ENCODE data around the gene FAM163B. TPM values are rescaled to one million over a fixed set of nuclear protein-coding genes. Genes with fewer than 3 reads are reported as not detected.
"Not testable (repeated sequence)": the region's sequence is repeated elsewhere in the genome, so short reads cannot be mapped to it uniquely, and the experiment has no call there.

Gene FAM163B
- polyA plus RNA-seq, 1 donor, result 0.09 TPM

DNA sequence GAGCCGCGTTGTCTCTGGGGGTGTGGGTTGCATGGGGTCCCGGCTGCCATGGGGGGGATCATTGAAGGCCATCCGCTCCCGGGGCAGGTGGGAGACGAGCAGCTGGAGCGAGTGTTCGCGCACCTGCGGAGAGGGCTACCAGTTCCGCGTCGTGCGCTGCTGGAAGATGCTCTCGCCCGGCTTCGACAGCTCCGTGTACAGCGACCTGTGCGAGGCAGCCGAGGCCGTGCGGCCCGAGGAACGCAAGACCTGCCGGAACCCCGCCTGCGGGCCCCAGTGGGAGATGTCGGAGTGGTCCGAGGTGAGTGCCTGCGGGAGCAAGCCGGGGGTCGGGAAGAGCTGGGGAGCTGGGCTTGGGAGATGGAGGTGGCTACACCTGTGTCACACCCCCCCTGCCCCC lies 41.0 kb downstream of the FAM163B start:
- Histone ChIP-seq H3K9me3 (ENCODE audit: control insufficient read depth, low read depth, low read length) (no peaks in the 10 kb centered on the region), H3K27me3 (ENCODE audit: control insufficient read depth, insufficient read depth, low read length) (peaks cover 12% of the 10 kb centered on the region), H3K4me1 (ENCODE audit: control insufficient read depth, insufficient read depth, low read length) (peaks cover 4% of the 10 kb centered on the region), H3K27ac (ENCODE audit: low read length) (no peak overlapping the region), H3K36me3 (ENCODE audit: control insufficient read depth, insufficient read depth, low read length) (no peaks in the 10 kb centered on the region), H3K4me3 (ENCODE audit: low read length) (no peak overlapping the region)
- DNase-seq, result no peak
- no CpG with 5 or more reads among the region's 33 CpGs for WGBS (ENCODE audit: insufficient coverage, low lambda C conversion rate)

DNA sequence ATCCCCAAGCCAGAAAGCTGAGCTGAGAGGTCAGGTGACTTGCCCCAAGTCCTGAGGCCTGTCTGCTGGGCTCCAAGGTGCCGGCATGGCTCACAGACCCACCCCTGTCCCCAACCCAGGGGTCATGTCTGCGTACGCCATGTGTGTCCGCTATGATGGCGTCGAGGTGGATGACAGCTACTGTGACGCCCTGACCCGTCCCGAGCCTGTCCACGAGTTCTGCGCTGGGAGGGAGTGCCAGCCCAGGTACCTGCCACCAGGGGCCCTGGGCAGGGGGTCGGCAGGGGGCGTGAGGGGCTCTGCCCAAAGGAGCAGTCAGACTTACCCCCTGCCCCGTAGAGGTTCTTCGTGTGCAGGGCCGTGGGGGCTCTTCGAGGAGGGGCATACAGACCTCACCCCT lies 42.4 kb downstream of the FAM163B start:
- WGBS (ENCODE audit: insufficient coverage, low lambda C conversion rate), result no CpG with 5 or more reads among the region's 17 CpGs
- H3K27ac ChIP-seq (ENCODE audit: low read length), result no peak overlapping the region

GRCh38 chr9:133566382-133566781 lies 42.8 kb downstream of the FAM163B start:
- H3K4me1 ChIP-seq (ENCODE audit: control insufficient read depth, insufficient read depth, low read length), result peaks cover 7% of the 10 kb centered on the region
- H3K36me3 ChIP-seq (ENCODE audit: control insufficient read depth, insufficient read depth, low read length), result no peaks in the 10 kb centered on the region
- peaks cover 14% of the 10 kb centered on the region for H3K27me3 ChIP-seq (ENCODE audit: control insufficient read depth, insufficient read depth, low read length)
- H3K9me3 ChIP-seq (ENCODE audit: control insufficient read depth, low read depth, low read length), result no peaks in the 10 kb centered on the region
- WGBS (ENCODE audit: insufficient coverage, low lambda C conversion rate), result no CpG with 5 or more reads among the region's 14 CpGs
- DNase-seq, result no peak
- no peak overlapping the region for H3K4me3 ChIP-seq (ENCODE audit: low read length)
- H3K27ac ChIP-seq (ENCODE audit: low read length), result no peak overlapping the region

More for the DNA sequence above, 42.4 kb downstream of the FAM163B start:
- Histone ChIP-seq H3K9me3 (ENCODE audit: control insufficient read depth, low read depth, low read length) (no peaks in the 10 kb centered on the region), H3K4me1 (ENCODE audit: control insufficient read depth, insufficient read depth, low read length) (peaks cover 7% of the 10 kb centered on the region), H3K36me3 (ENCODE audit: control insufficient read depth, insufficient read depth, low read length) (no peaks in the 10 kb centered on the region), H3K27me3 (ENCODE audit: control insufficient read depth, insufficient read depth, low read length) (peaks cover 14% of the 10 kb centered on the region), H3K4me3 (ENCODE audit: low read length) (no peak overlapping the region)
- no peak for DNase-seq

GRCh38 chr9:133564451-133565116 lies 44.6 kb downstream of the FAM163B start:
- peaks cover 12% of the 10 kb centered on the region for H3K27me3 ChIP-seq (ENCODE audit: control insufficient read depth, insufficient read depth, low read length)
- no peaks in the 10 kb centered on the region for H3K9me3 ChIP-seq (ENCODE audit: control insufficient read depth, low read depth, low read length)
- H3K4me1 ChIP-seq (ENCODE audit: control insufficient read depth, insufficient read depth, low read length), result peaks cover 7% of the 10 kb centered on the region
- WGBS (ENCODE audit: insufficient coverage, low lambda C conversion rate), result no CpG with 5 or more reads among the region's 11 CpGs
- no peaks in the 10 kb centered on the region for H3K36me3 ChIP-seq (ENCODE audit: control insufficient read depth, insufficient read depth, low read length)
- H3K4me3 ChIP-seq (ENCODE audit: low read length), result no peak overlapping the region
- DNase-seq, result no peak
- no peak overlapping the region for H3K27ac ChIP-seq (ENCODE audit: low read length)

DNA sequence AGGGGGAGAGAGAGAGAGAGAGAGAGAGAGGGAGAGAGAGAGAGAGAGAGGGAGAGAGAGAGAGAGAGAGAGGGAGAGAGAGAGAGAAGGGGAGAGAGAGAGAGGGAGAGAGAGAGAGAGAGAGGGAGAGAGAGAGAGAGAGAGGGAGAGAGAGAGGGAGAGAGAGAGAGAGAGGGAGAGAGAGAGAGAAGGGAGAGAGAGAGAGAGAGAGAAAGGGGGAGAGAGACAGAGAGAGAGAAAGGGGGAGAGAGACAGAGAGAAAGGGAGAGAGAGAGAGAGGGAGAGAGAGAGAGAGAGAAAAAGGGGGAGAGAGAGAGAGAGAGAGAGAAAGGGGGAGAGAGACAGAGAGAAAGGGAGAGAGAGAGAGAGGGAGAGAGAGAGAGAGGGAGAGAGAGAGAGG lies 45.4 kb downstream of the FAM163B start:
- H3K9me3 ChIP-seq (ENCODE audit: control insufficient read depth, low read depth, low read length); H3K36me3 ChIP-seq (ENCODE audit: control insufficient read depth, insufficient read depth, low read length); DNase-seq; H3K4me3 ChIP-seq (ENCODE audit: low read length); H3K4me1 ChIP-seq (ENCODE audit: control insufficient read depth, insufficient read depth, low read length); H3K27ac ChIP-seq (ENCODE audit: low read length): not testable (repeated sequence)
- peaks cover 12% of the 10 kb centered on the region for H3K27me3 ChIP-seq (ENCODE audit: control insufficient read depth, insufficient read depth, low read length)

DNA sequence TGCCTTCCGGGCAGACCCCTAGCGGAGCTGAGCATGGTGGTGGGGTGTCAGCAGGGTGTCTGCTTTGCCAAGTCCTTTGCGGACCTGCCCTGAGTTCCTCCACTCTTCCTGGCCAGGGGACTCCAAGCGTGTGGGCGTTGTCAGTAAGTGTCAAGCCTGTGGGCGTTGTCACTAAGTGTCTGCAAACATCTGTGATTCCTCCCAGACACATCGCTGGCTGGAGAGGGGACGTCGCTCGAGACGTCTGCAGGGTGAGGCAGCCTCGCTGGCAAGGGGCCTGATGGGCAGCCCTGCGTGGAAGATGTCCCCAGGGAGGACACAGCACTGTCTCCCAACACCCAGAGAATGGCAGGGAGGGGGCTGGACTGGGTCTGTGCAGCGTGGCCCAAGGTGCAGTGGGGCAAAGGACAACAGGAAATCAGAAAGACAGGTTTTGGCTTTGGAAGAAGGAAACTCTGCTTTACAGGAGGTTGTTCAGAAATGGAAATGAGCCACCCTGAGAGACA lies 45.8 kb downstream of the FAM163B start:
- H3K4me1 ChIP-seq (ENCODE audit: control insufficient read depth, insufficient read depth, low read length), result peaks cover 7% of the 10 kb centered on the region
- no peak overlapping the region for H3K4me3 ChIP-seq (ENCODE audit: low read length)
- no peak overlapping the region for H3K27ac ChIP-seq (ENCODE audit: low read length)
- H3K9me3 ChIP-seq (ENCODE audit: control insufficient read depth, low read depth, low read length), result no peaks in the 10 kb centered on the region
- peak in 1 of 2 donors; percentile 66 for DNase-seq
- H3K27me3 ChIP-seq (ENCODE audit: control insufficient read depth, insufficient read depth, low read length), result peaks cover 12% of the 10 kb centered on the region
- H3K36me3 ChIP-seq (ENCODE audit: control insufficient read depth, insufficient read depth, low read length), result no peaks in the 10 kb centered on the region
- WGBS (ENCODE audit: insufficient coverage, low lambda C conversion rate), result no CpG with 5 or more reads among the region's 14 CpGs

- Histone ChIP-seq H3K27ac (ENCODE audit: low read length) (no peak overlapping the region), H3K4me1 (ENCODE audit: control insufficient read depth, insufficient read depth, low read length) (peaks cover 9% of the 10 kb centered on the region)
- WGBS (ENCODE audit: insufficient coverage, low lambda C conversion rate), result no CpG with 5 or more reads among the region's 54 CpGs
Observed at GRCh38 chr9:133562611-133563290, 46.4 kb downstream of the FAM163B start.

GRCh38 chr9:133561976-133562554 lies 47.1 kb downstream of the FAM163B start:
- DNase-seq, result no peak
- WGBS (ENCODE audit: insufficient coverage, low lambda C conversion rate), result no CpG with 5 or more reads among the region's 32 CpGs
- H3K9me3 ChIP-seq (ENCODE audit: control insufficient read depth, low read depth, low read length), result no peaks in the 10 kb centered on the region
- peaks cover 12% of the 10 kb centered on the region for H3K27me3 ChIP-seq (ENCODE audit: control insufficient read depth, insufficient read depth, low read length)
- H3K4me1 ChIP-seq (ENCODE audit: control insufficient read depth, insufficient read depth, low read length), result peaks cover 9% of the 10 kb centered on the region
- no peak overlapping the region for H3K4me3 ChIP-seq (ENCODE audit: low read length)
- H3K27ac ChIP-seq (ENCODE audit: low read length), result no peak overlapping the region
- no peaks in the 10 kb centered on the region for H3K36me3 ChIP-seq (ENCODE audit: control insufficient read depth, insufficient read depth, low read length)

More at GRCh38 chr9:133562611-133563290, 46.4 kb downstream of the FAM163B start:
- DNase-seq, result no peak
- H3K27me3 ChIP-seq (ENCODE audit: control insufficient read depth, insufficient read depth, low read length), result peaks cover 12% of the 10 kb centered on the region
- no peak overlapping the region for H3K4me3 ChIP-seq (ENCODE audit: low read length)
- H3K36me3 ChIP-seq (ENCODE audit: control insufficient read depth, insufficient read depth, low read length), result no peaks in the 10 kb centered on the region
- no peaks in the 10 kb centered on the region for H3K9me3 ChIP-seq (ENCODE audit: control insufficient read depth, low read depth, low read length)

DNA sequence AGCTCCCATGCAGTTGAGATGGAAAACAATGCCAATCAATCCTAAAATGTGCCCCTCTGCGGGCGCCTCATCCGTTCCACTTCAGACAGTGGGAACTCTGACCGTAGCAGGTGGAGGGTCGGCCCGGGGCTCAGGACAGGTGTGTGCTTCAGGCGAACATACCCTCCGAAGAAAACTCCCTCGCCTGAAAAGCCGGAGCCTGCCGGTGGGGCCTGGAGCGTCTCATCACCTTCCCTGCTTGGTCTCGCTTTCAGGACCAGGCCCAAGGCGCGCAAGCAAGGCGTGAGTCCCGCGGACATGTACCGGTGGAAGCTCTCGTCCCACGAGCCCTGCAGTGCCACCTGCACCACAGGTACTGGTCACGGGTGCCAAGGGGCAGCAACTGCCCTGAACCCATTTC lies 48.2 kb downstream of the FAM163B start:
- Histone ChIP-seq H3K27ac (ENCODE audit: low read length) (no peak overlapping the region), H3K27me3 (ENCODE audit: control insufficient read depth, insufficient read depth, low read length) (peaks cover 12% of the 10 kb centered on the region), H3K9me3 (ENCODE audit: control insufficient read depth, low read depth, low read length) (no peaks in the 10 kb centered on the region), H3K36me3 (ENCODE audit: control insufficient read depth, insufficient read depth, low read length) (no peaks in the 10 kb centered on the region), H3K4me1 (ENCODE audit: control insufficient read depth, insufficient read depth, low read length) (peaks cover 9% of the 10 kb centered on the region), H3K4me3 (ENCODE audit: low read length) (no peak overlapping the region)
- WGBS (ENCODE audit: insufficient coverage, low lambda C conversion rate), result no CpG with 5 or more reads among the region's 22 CpGs
- DNase-seq, result no peak

- Histone ChIP-seq H3K27me3 (ENCODE audit: control insufficient read depth, insufficient read depth, low read length) (peaks cover 11% of the 10 kb centered on the region), H3K4me1 (ENCODE audit: control insufficient read depth, insufficient read depth, low read length) (peaks cover 9% of the 10 kb centered on the region), H3K9me3 (ENCODE audit: control insufficient read depth, low read depth, low read length) (no peaks in the 10 kb centered on the region), H3K27ac (ENCODE audit: low read length) (no peak overlapping the region), H3K36me3 (ENCODE audit: control insufficient read depth, insufficient read depth, low read length) (no peaks in the 10 kb centered on the region), H3K4me3 (ENCODE audit: low read length) (no peak overlapping the region)
- WGBS (ENCODE audit: insufficient coverage, low lambda C conversion rate), result no CpG with 5 or more reads among the region's 15 CpGs
- no peak for DNase-seq
Observed at GRCh38 chr9:133560311-133560710, 48.9 kb downstream of the FAM163B start.
